ENCODE measurements around the gene CHTOP.

Gene CHTOP

GRCh38 chr1:153613406-153613805 is 20.5 kb upstream of the CHTOP start:
- no peak for TF ChIP-seq CTCF (IDR thresholded peaks at IDR 0.05; ENCODE audit: low read depth, low read length)
- H3K4me3 ChIP-seq (ENCODE audit: low read depth, low read length), result peak overlapping the region; percentile 94

- TF ChIP-seq CTCF (IDR thresholded peaks at IDR 0.05; ENCODE audit: low read depth, low read length), result no peak
- no peak overlapping the region for H3K4me3 ChIP-seq (ENCODE audit: low read depth, low read length)
Observed at GRCh38 chr1:153614189-153614900, 19.5 kb upstream of the CHTOP start.

GRCh38 chr1:153614906-153615305 is 19.0 kb upstream of the CHTOP start:
- H3K4me3 ChIP-seq (ENCODE audit: low read depth, low read length), result no peak overlapping the region
- no peak for TF ChIP-seq CTCF (IDR thresholded peaks at IDR 0.05; ENCODE audit: low read depth, low read length)

GRCh38 chr1:153615406-153615805 is 18.5 kb upstream of the CHTOP start:
- no peak overlapping the region for H3K4me3 ChIP-seq (ENCODE audit: low read depth, low read length)
- no peak for TF ChIP-seq CTCF (IDR thresholded peaks at IDR 0.05; ENCODE audit: low read depth, low read length)

GRCh38 chr1:153616144-153616916 is 17.5 kb upstream of the CHTOP start, which contains the start of gene S100A14:
Gene S100A14, minus strand, starts transcription at chr1:153616325. Its CDS starts 467 bp downstream, at chr1:153615858.
- H3K4me3 ChIP-seq (ENCODE audit: low read depth, low read length), result no peak within 1 kb of the TSS
- no peak for TF ChIP-seq CTCF (IDR thresholded peaks at IDR 0.05; ENCODE audit: low read depth, low read length)

GRCh38 chr1:153616917-153617311 is 17.0 kb upstream of the CHTOP start:
- no peak for TF ChIP-seq CTCF (IDR thresholded peaks at IDR 0.05; ENCODE audit: low read depth, low read length)

GRCh38 chr1:153617663-153618062 is 16.2 kb upstream of the CHTOP start:
- peak; percentile 53 for TF ChIP-seq CTCF (IDR thresholded peaks at IDR 0.05; ENCODE audit: low read depth, low read length)
- H3K4me3 ChIP-seq (ENCODE audit: low read depth, low read length), result no peak overlapping the region

More at GRCh38 chr1:153616917-153617311, 17.0 kb upstream of the CHTOP start:
- no peak overlapping the region for H3K4me3 ChIP-seq (ENCODE audit: low read depth, low read length)
